Measurements from ENCODE around the gene SLC15A3.
"Not testable (repeated sequence)": the region's sequence is repeated elsewhere in the genome, so short reads cannot be mapped to it uniquely, and the experiment has no call there.

The SLC15A3 gene

GRCh38 chr11:60977224-60977623, 25.2 kb upstream of the SLC15A3 start:
- no peaks in the 10 kb centered on the region for H4K20me1 ChIP-seq (ENCODE audit: insufficient read depth, low read length)
- H3K4me2 ChIP-seq (ENCODE audit: insufficient read depth, low read length) = no peak overlapping the region
- H3K4me3 ChIP-seq (ENCODE audit: low read depth in 1 of 2, low read length in 2 of 2) = no peak overlapping the region
- H2AFZ ChIP-seq (ENCODE audit: low read depth, low read length) = no peak overlapping the region
- H3K9me3 ChIP-seq (ENCODE audit: insufficient read depth, low read length, severe bottlenecking) = no peaks in the 10 kb centered on the region
- H3K9ac ChIP-seq (ENCODE audit: low read depth, low read length) = no peak overlapping the region
- no peak for TF ChIP-seq EZH2 (IDR thresholded peaks at IDR 0.05; ENCODE audit: borderline replicate concordance, low read depth, low read length, severe bottlenecking)
- TF ChIP-seq CTCF (IDR thresholded peaks at IDR 0.05; ENCODE audit: borderline replicate concordance, extremely low read depth, low read length, poor library complexity, severe bottlenecking) = no peak
- no peak for DNase-seq
- no peaks in the 10 kb centered on the region for H3K79me2 ChIP-seq (ENCODE audit: insufficient read depth, low read length)
- H3K4me1 ChIP-seq (ENCODE audit: insufficient read depth, low read length) = no peaks in the 10 kb centered on the region
- no peak for ATAC-seq (ENCODE audit: insufficient read depth, low read depth)
- no peak overlapping the region for H3K27ac ChIP-seq (ENCODE audit: low read length)
- H3K27me3 ChIP-seq (ENCODE audit: insufficient read depth, low read length, poor library complexity) = peaks cover 17% of the 10 kb centered on the region
- no peaks in the 10 kb centered on the region for H3K36me3 ChIP-seq (ENCODE audit: insufficient read depth, low read length)

GRCh38 chr11:60974726-60975125, 22.8 kb upstream of the SLC15A3 start:
- no peak overlapping the region for H3K4me3 ChIP-seq (ENCODE audit: low read depth in 1 of 2, low read length in 2 of 2)
- no peaks in the 10 kb centered on the region for H3K4me1 ChIP-seq (ENCODE audit: insufficient read depth, low read length)
- DNase-seq (no peak), ATAC-seq (ENCODE audit: insufficient read depth, low read depth) (no peak)
- no peaks in the 10 kb centered on the region for H3K36me3 ChIP-seq (ENCODE audit: insufficient read depth, low read length)
- no peak overlapping the region for H2AFZ ChIP-seq (ENCODE audit: low read depth, low read length)
- H3K79me2 ChIP-seq (ENCODE audit: insufficient read depth, low read length) = no peaks in the 10 kb centered on the region
- H3K27me3 ChIP-seq (ENCODE audit: insufficient read depth, low read length, poor library complexity) = peaks cover 33% of the 10 kb centered on the region
- H3K27ac ChIP-seq (ENCODE audit: low read length) = no peak overlapping the region
- H3K4me2 ChIP-seq (ENCODE audit: insufficient read depth, low read length) = no peak overlapping the region
- H3K9me3 ChIP-seq (ENCODE audit: insufficient read depth, low read length, severe bottlenecking) = no peaks in the 10 kb centered on the region
- TF ChIP-seq CTCF (IDR thresholded peaks at IDR 0.05; ENCODE audit: borderline replicate concordance, extremely low read depth, low read length, poor library complexity, severe bottlenecking) (no peak), EZH2 (IDR thresholded peaks at IDR 0.05; ENCODE audit: borderline replicate concordance, low read depth, low read length, severe bottlenecking) (no peak)
- H3K9ac ChIP-seq (ENCODE audit: low read depth, low read length) = no peak overlapping the region
- no peaks in the 10 kb centered on the region for H4K20me1 ChIP-seq (ENCODE audit: insufficient read depth, low read length)

- H3K4me3 ChIP-seq (ENCODE audit: low read depth in 1 of 2, low read length in 2 of 2); H3K4me2 ChIP-seq (ENCODE audit: insufficient read depth, low read length); H3K27ac ChIP-seq (ENCODE audit: low read length); H3K36me3 ChIP-seq (ENCODE audit: insufficient read depth, low read length); DNase-seq; H4K20me1 ChIP-seq (ENCODE audit: insufficient read depth, low read length); H3K4me1 ChIP-seq (ENCODE audit: insufficient read depth, low read length); ATAC-seq (ENCODE audit: insufficient read depth, low read depth); H2AFZ ChIP-seq (ENCODE audit: low read depth, low read length); H3K79me2 ChIP-seq (ENCODE audit: insufficient read depth, low read length); H3K9me3 ChIP-seq (ENCODE audit: insufficient read depth, low read length, severe bottlenecking); H3K9ac ChIP-seq (ENCODE audit: low read depth, low read length): not testable (repeated sequence)
- peaks cover 33% of the 10 kb centered on the region for H3K27me3 ChIP-seq (ENCODE audit: insufficient read depth, low read length, poor library complexity)
Measured at GRCh38 chr11:60974316-60974715, 22.3 kb upstream of the SLC15A3 start.

GRCh38 chr11:60973699-60974098, 21.7 kb upstream of the SLC15A3 start:
- Histone ChIP-seq H3K36me3 (ENCODE audit: insufficient read depth, low read length) (no peaks in the 10 kb centered on the region), H3K9me3 (ENCODE audit: insufficient read depth, low read length, severe bottlenecking) (no peaks in the 10 kb centered on the region), H3K79me2 (ENCODE audit: insufficient read depth, low read length) (no peaks in the 10 kb centered on the region), H3K27ac (ENCODE audit: low read length) (no peak overlapping the region), H4K20me1 (ENCODE audit: insufficient read depth, low read length) (no peaks in the 10 kb centered on the region), H3K4me3 (ENCODE audit: low read depth in 1 of 2, low read length in 2 of 2) (no peak overlapping the region), H3K9ac (ENCODE audit: low read depth, low read length) (no peak overlapping the region), H3K4me2 (ENCODE audit: insufficient read depth, low read length) (no peak overlapping the region), H2AFZ (ENCODE audit: low read depth, low read length) (no peak overlapping the region), H3K4me1 (ENCODE audit: insufficient read depth, low read length) (no peaks in the 10 kb centered on the region), H3K27me3 (ENCODE audit: insufficient read depth, low read length, poor library complexity) (peaks cover 33% of the 10 kb centered on the region)
- ATAC-seq (ENCODE audit: insufficient read depth, low read depth) = no peak
- TF ChIP-seq EZH2 (IDR thresholded peaks at IDR 0.05; ENCODE audit: borderline replicate concordance, low read depth, low read length, severe bottlenecking) (no peak), CTCF (IDR thresholded peaks at IDR 0.05; ENCODE audit: borderline replicate concordance, extremely low read depth, low read length, poor library complexity, severe bottlenecking) (no peak)
- no peak for DNase-seq

Data from DND-41 (cell line).